DMS153 treated with DMSO at 0.1 percent for 48 hours (cell line): ENCODE results near the gene CCDC187.

ENCODE experiments used
- DNase-seq: peaks from one replicate; lab custom pipeline; 2025; ENCODE audit not compliant: unreplicated experiment; lab: John Stamatoyannopoulos, UW

CCDC187 gene

GRCh38 chr9:136211441-136212344 is 92.2 kb downstream of the CCDC187 start:
- DNase-seq, result no peak

- DNase-seq, result no peak
Observed at GRCh38 chr9:136211006-136211405, 92.9 kb downstream of the CCDC187 start.

- DNase-seq, result no peak
Observed at GRCh38 chr9:136210276-136210675, 93.6 kb downstream of the CCDC187 start.

- DNase-seq, result no peak
Observed at GRCh38 chr9:136209786-136210185, 94.1 kb downstream of the CCDC187 start.

- no peak for DNase-seq
Observed at GRCh38 chr9:136209232-136209631, 94.7 kb downstream of the CCDC187 start.

GRCh38 chr9:136208675-136209074 is 95.2 kb downstream of the CCDC187 start:
- no peak for DNase-seq

GRCh38 chr9:136207616-136208015 is 96.3 kb downstream of the CCDC187 start:
- DNase-seq, result no peak

GRCh38 chr9:136206602-136207275 is 97.2 kb downstream of the CCDC187 start:
- no peak for DNase-seq

- no peak for DNase-seq
Observed at GRCh38 chr9:136205707-136205992, 98.2 kb downstream of the CCDC187 start.

GRCh38 chr9:136204838-136205706 is 98.8 kb downstream of the CCDC187 start, which contains the start of gene LHX3:
LHX3 (minus strand) TSS chr9:136205128; CDS start chr9:136205012, 116 bp downstream.
- no peak for DNase-seq

- DNase-seq, result no peak
Observed at GRCh38 chr9:136204145-136204805, 99.6 kb downstream of the CCDC187 start.

- DNase-seq, result no peak
Observed at GRCh38 chr9:136203408-136204144, 100.3 kb downstream of the CCDC187 start.

- no peak for DNase-seq
Observed at GRCh38 chr9:136202454-136203407, 101.2 kb downstream of the CCDC187 start.

GRCh38 chr9:136201609-136202453 is 102.1 kb downstream of the CCDC187 start:
- no peak for DNase-seq

- no peak for DNase-seq
Observed at GRCh38 chr9:136201174-136201573, 102.7 kb downstream of the CCDC187 start.

GRCh38 chr9:136200424-136200823 is 103.5 kb downstream of the CCDC187 start:
- DNase-seq, result no peak
